Psoas muscle (tissue), 8 donors: Measurements from ENCODE around the gene TLK2. TPM values are rescaled to one million over a fixed set of nuclear protein-coding genes. Genes with fewer than 3 reads are reported as not detected.
A peak's percentile ranks its signal among the peaks of the same experiment; 100 is the strongest.

Source experiments
- ATAC-seq, 4 donors: fragments of 200-7000 bp; cut with Tn5 transposase; one replicate each; pipeline ENCODE4 v1.9.1; 2020; ENCODE audit warnings: moderate library complexity in 3 of 4, mild to moderate bottlenecking in 2 of 4
- DNase-seq, 2 donors: peaks; one replicate each; pipeline ENCODE4 v3.0.0-alpha.2; 2020
- H3K27ac ChIP-seq: fragments of 200-600 bp; one replicate; pipeline ENCODE4 v1.8.0; 2022
- H3K27me3 ChIP-seq, 3 donors: fragments of 200-600 bp in 1 of 3; one replicate each; pipeline versions ENCODE4 v1.6.1 to v1.8.0; 2013 to 2022; ENCODE audit warnings: low read length in 2 of 3, mild to moderate bottlenecking in 2 of 3, moderate library complexity in 1 of 3; ENCODE audit not compliant: insufficient read depth in 3 of 3
- H3K36me3 ChIP-seq, 2 donors: fragments of 200-600 bp in 1 of 2; one replicate each; pipeline versions ENCODE4 v1.6.1 to v1.8.0; 2013 to 2022; ENCODE audit warnings: low read depth in 1 of 2, mild to moderate bottlenecking in 1 of 2, moderate library complexity in 1 of 2; ENCODE audit not compliant: insufficient read depth in 1 of 2
- H3K4me1 ChIP-seq: fragments of 200-600 bp; one replicate; pipeline ENCODE4 v1.8.0; 2022
- H3K4me3 ChIP-seq: fragments of 200-600 bp; one replicate; pipeline ENCODE4 v1.8.0; 2022; ENCODE audit warnings: mild to moderate bottlenecking
- H3K9me3 ChIP-seq: fragments of 200-600 bp; one replicate; pipeline ENCODE4 v1.8.0; 2022
- WGBS, 3 donors: extraction: QIAGEN DNeasy Blood & Tissue Kit; methylation state at CpG; one replicate each; pipeline versions ENCODE4 v1.1.6 to v1.1.7; 2013; 5-methylcytosine and 5-hydroxymethylcytosine counted together
- intact Hi-C, 2 donors: fragments of 100-400 bp; cut with DNase I; formaldehyde crosslinking; loops; one replicate each; pipeline versions ENCODE4 v1.11.0 to v1.14.2; 2022
- polyA plus RNA-seq, 3 donors: library from polyadenylated mRNA; stranded (reverse); fragments of 200-250 nt; gene quantifications; one replicate each; pipeline ENCODE4 v1.2.3, GENCODE V29; 2013
- total RNA-seq, 4 donors: library from RNA; stranded (reverse); fragmentation: NEBNext Ultra II Directional in 2 of 4; extraction: Animal tissue kit (Norgen Biotek cat#: 25700) in 2 of 4; gene quantifications; one replicate each; pipeline versions ENCODE4 v1.2.1 to v1.2.4, GENCODE V29; 2021 to 2023
- TF ChIP-seq, protein P1 (sequence below): fragments of 200-600 bp; IDR thresholded peaks from one replicate; pipeline ENCODE4 v1.8.0; 2022; ENCODE audit warnings: antibody characterized with exemption
- donor health status: healthy with polysubstance abuse.
- donor health status: DM: no; HTN: no; CAD: no; lungs with moderate emphysema.
- donor health status: Bipolar disorder and iron deficiency.
- donor health status: healthy.
- donor health status: DM: yes; HTN: yes; CAD: no.
- donor health status: DM: no; HTN: no; CAD: no.
- donor health status: DM: no; HTN: no; CAD: no.
- donor health status: DM: yes; HTN: yes; CAD: no.

TLK2 gene
- total and polyA plus RNA-seq, 7 donors: 23.1 to 51.9 (median 40.2) TPM

DNA sequence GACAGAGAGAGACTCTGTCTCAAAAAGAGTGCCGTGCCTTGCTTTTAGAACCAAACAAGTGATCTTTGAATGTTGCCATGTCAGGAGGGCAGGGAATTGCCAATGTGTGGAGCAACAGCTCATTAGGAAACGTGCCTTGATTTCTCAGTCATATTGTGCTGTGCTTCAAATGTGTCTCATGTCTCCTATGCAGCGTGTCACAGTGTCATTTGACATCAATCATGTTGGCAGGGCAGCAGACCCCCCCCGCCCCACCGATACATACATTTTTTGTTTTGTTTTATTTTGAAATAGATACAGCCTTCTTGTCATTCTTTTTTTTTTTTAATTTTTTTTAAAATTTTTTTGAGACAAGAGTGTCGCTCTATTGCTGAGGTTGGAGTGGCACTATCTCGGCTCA is 170.9 kb downstream of the TLK2 start:
- intact Hi-C loops: no loop called here
- 89 to 94% (median 91%) methylated on average over 7 of the region's 7 CpGs for WGBS, 3 donors
- Histone ChIP-seq H3K36me3 (no peaks in the 10 kb centered on the region), H3K4me3 (no peak overlapping the region), H3K27ac (no peak overlapping the region), H3K9me3 (no peaks in the 10 kb centered on the region), H3K4me1 (peaks cover 14% of the 10 kb centered on the region), H3K27me3 (peaks cover 0 to 17% (median 4%) of the 10 kb centered on the region in 3 donors)
- DNase-seq (peak in 1 of 2 donors; percentile 11), ATAC-seq (no peak)
- TF ChIP-seq, protein P1, sequence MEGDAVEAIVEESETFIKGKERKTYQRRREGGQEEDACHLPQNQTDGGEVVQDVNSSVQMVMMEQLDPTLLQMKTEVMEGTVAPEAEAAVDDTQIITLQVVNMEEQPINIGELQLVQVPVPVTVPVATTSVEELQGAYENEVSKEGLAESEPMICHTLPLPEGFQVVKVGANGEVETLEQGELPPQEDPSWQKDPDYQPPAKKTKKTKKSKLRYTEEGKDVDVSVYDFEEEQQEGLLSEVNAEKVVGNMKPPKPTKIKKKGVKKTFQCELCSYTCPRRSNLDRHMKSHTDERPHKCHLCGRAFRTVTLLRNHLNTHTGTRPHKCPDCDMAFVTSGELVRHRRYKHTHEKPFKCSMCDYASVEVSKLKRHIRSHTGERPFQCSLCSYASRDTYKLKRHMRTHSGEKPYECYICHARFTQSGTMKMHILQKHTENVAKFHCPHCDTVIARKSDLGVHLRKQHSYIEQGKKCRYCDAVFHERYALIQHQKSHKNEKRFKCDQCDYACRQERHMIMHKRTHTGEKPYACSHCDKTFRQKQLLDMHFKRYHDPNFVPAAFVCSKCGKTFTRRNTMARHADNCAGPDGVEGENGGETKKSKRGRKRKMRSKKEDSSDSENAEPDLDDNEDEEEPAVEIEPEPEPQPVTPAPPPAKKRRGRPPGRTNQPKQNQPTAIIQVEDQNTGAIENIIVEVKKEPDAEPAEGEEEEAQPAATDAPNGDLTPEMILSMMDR: no peak

DNA sequence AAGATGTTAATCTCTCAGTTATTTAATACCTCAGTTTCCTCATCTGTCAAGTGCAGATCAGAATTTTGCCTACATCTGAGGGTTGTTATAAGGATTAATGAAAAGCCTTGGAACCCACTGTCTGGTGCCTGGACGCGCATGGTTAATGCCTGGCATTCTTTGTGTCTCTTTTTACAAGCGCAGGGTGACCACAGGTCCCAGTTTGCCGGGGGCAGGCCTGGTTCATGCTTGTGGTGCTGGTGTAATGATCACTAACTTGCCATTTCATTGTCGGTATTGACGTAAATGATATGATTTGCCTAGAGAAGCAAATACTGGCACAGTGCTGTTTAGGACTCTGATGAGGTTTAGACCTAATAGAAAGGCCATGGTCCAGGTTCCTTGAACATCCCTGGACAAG is 172.0 kb downstream of the TLK2 start:
- Histone ChIP-seq H3K4me1 (peaks cover 14% of the 10 kb centered on the region), H3K27me3 (peaks cover 0 to 21% (median 4%) of the 10 kb centered on the region in 3 donors), H3K4me3 (no peak overlapping the region), H3K9me3 (no peaks in the 10 kb centered on the region), H3K27ac (no peak overlapping the region), H3K36me3 (no peaks in the 10 kb centered on the region)
- intact Hi-C loops: no loop called here
- TF ChIP-seq, protein P1: no peak
- 89 to 91% (median 90%) methylated on average over 6 of the region's 6 CpGs for WGBS, 3 donors
- no peak for DNase-seq
- ATAC-seq: no peak

DNA sequence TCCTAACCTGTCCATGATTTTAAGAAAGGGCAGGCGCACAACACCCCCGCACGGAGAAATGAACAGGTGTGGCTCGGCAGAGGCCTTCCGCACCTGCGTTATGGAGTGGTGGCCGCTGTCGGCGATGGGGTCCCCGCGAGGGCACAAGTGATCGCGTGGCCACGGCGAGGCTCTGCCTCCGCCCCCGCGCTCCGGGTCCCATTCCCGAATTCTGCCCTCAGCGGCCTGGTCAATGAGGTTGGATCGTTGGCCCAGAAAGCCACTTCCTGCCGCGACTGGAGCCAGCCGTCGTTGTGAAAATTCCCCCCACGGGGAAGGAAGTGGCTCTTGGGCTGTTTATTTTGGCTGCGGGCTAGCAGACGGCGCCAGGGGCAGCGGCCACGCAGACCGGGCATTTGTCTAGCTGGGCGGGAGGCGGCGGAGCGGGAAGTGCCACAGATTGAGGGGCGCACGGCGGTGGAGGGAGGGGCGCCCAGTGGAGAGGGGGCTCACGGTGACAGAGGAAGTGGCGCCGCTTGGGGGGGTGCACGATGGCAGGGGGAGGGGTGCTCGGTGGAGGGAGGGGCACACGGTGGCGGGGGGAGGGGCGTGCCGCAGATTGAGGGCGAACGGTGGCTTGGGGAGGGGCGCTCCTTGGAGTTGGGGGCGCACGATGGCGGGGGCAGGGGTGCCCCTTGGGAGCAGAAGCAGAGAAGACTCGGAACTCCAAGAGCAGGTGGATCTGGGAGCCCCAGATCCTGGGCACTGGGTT is 173.8 kb downstream of the TLK2 start:
- Histone ChIP-seq H3K27me3 (peaks cover 0 to 21% (median 4%) of the 10 kb centered on the region in 3 donors), H3K36me3 (no peaks in the 10 kb centered on the region), H3K4me1 (peaks cover 14% of the 10 kb centered on the region), H3K4me3 (peak overlapping the region; percentile 58), H3K27ac (peak overlapping the region; percentile 4), H3K9me3 (no peaks in the 10 kb centered on the region)
- peak; percentile 23 to 72 (median 32) for ATAC-seq
- TF ChIP-seq, protein P1: no peak
- 6 to 13% (median 6%) methylated on average over 50 to 57 of the region's 57 CpGs for WGBS, 3 donors
- intact Hi-C loops: no loop called here
- peak; percentile 76 to 84 for DNase-seq

DNA sequence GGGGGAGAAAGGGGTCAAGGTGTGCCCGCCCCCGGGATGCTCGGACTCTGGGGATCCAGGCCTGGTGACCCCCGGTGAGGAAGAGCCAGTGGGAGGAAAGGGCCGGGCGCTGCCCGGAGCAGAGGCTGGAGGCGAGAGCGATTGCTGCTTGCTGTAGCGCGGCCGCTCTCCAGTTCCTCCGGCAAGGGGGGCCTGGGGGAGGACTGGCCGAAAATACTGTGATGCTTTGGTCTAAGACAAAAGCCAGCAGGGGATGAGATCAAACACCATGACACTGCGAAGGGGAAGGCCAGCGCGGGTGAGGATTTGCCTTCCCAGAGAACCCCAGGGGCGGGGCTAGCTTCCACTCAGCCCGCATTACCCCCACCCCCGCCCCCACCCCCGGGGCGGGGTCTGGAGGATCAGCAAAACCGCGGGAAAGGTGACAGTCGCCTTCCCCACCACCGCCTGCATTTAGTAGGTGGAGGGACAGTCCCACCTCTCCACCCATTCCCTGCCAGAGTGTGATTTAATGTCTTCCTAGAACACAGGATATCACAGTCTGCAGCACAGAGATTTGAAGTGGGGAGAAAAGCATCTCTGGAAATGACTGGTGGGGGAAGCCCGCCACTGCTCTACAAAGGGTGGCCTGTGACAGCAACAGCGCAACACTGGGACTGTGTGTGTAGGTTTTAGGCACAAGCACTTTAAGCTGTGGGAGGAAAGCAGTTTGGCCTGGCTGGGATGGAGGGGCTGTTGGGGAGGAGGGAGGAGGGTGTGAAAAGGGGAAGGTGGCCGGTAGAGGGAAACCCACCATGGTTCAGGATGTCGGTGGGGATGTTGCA is 174.6 kb downstream of the TLK2 start:
- 2 to 7% (median 4%) methylated on average over 29 to 30 of the region's 30 CpGs for WGBS, 3 donors
- H3K4me3 ChIP-seq: peak overlapping the region; percentile 58
- no peaks in the 10 kb centered on the region for H3K36me3 ChIP-seq
- ATAC-seq (peak; percentile 36 to 56 (median 47)), DNase-seq (peak; percentile 67 to 79)
- TF ChIP-seq, protein P1: no peak
- H3K9me3 ChIP-seq: no peaks in the 10 kb centered on the region
- peaks cover 14% of the 10 kb centered on the region for H3K4me1 ChIP-seq
- intact Hi-C loops: no loop called here
- peaks cover 0 to 21% (median 4%) of the 10 kb centered on the region in 3 donors for H3K27me3 ChIP-seq
- H3K27ac ChIP-seq: peak overlapping the region; percentile 4
